Measurements from ENCODE around the gene AMOTL1.
"Not testable (repeated sequence)": the region's sequence is repeated elsewhere in the genome, so short reads cannot be mapped to it uniquely, and the experiment has no call there.

The AMOTL1 gene

DNA sequence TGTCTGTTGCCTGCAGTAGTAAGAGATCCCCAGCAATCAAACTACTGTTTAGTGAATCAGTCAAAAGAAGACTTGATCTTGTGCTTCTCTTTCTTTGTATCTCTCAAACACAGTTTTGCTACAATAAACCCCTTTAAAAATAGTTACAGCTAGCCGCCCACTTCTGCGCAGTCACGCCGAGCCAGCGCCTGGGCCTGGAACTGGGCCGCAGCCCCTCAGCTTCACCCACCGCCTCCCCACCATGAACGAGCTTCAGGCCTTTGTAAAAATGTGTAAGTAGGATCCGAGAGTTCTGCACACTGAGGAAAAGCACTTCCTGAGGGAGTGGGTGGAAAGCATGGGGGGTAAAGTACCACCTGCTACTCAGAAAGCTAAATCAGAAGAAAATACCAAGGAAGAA lies 144.7 kb downstream of the AMOTL1 start:
- no peaks in the 10 kb centered on the region for H3F3A ChIP-seq (ENCODE audit: control insufficient read depth, insufficient read depth)
- H3K36me3 ChIP-seq (ENCODE audit: control insufficient read depth, low read length) = no peaks in the 10 kb centered on the region
- H3K4me2 ChIP-seq (ENCODE audit: low read length) = no peak overlapping the region
- no peak overlapping the region for H3K27ac ChIP-seq (ENCODE audit: low read depth, low read length)
- no peaks in the 10 kb centered on the region for H3K4me1 ChIP-seq (ENCODE audit: control insufficient read depth, low read length)
- H3K9me3 ChIP-seq (ENCODE audit: control insufficient read depth, insufficient read depth, low read length) = no peaks in the 10 kb centered on the region
- no peak for TF ChIP-seq EZH2phosphoT487 (IDR thresholded peaks at IDR 0.05; ENCODE audit: borderline replicate concordance, low read length)
- no peaks in the 10 kb centered on the region for H3K79me2 ChIP-seq (ENCODE audit: control insufficient read depth, low read length)
- no peak overlapping the region for H3K4me3 ChIP-seq (ENCODE audit: low read length)
- H4K20me1 ChIP-seq (ENCODE audit: control insufficient read depth, insufficient read depth, low read depth, low read length) = no peaks in the 10 kb centered on the region
- no peaks in the 10 kb centered on the region for H3K9me2 ChIP-seq (replicated peaks; ENCODE audit: control insufficient read depth, low read length)
- H3K27me3 ChIP-seq (ENCODE audit: control insufficient read depth, low read length) = no peaks in the 10 kb centered on the region; the same call in 1 of the 2 replicates

GRCh38 chr11:94913718-94914394 lies 145.7 kb downstream of the AMOTL1 start:
- H3K4me2 ChIP-seq (ENCODE audit: low read length); H3K36me3 ChIP-seq (ENCODE audit: control insufficient read depth, low read length); H3K9me3 ChIP-seq (ENCODE audit: control insufficient read depth, insufficient read depth, low read length); H3K27ac ChIP-seq (ENCODE audit: low read depth, low read length); H3K27me3 ChIP-seq (ENCODE audit: control insufficient read depth, low read length); H4K20me1 ChIP-seq (ENCODE audit: control insufficient read depth, insufficient read depth, low read depth, low read length); H3K9me2 ChIP-seq (replicated peaks; ENCODE audit: control insufficient read depth, low read length); H3K79me2 ChIP-seq (ENCODE audit: control insufficient read depth, low read length); H3F3A ChIP-seq (ENCODE audit: control insufficient read depth, insufficient read depth); H3K4me3 ChIP-seq (ENCODE audit: low read length); H3K4me1 ChIP-seq (ENCODE audit: control insufficient read depth, low read length): not testable (repeated sequence)

DNA sequence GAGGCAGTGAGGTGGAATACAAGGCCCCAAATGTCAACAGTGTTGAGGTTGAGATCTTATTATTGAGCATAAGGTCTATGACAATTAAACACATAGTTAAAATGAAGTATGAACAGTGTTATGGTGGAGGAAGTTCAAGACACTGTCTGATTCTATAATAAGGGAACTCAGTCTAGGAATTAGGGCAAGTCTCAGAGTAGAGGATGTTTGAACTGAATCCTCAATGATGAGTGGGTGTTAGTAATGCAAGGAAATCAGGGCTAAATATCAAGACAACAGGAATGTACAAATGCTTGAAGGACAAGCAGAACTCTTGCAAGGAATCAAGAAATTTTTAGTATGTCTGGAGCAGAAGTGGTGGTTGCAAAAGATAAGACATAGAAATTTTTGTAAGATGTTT lies 152.2 kb downstream of the AMOTL1 start:
- H3F3A ChIP-seq (ENCODE audit: control insufficient read depth, insufficient read depth) = no peaks in the 10 kb centered on the region
- no peaks in the 10 kb centered on the region for H3K79me2 ChIP-seq (ENCODE audit: control insufficient read depth, low read length)

DNA sequence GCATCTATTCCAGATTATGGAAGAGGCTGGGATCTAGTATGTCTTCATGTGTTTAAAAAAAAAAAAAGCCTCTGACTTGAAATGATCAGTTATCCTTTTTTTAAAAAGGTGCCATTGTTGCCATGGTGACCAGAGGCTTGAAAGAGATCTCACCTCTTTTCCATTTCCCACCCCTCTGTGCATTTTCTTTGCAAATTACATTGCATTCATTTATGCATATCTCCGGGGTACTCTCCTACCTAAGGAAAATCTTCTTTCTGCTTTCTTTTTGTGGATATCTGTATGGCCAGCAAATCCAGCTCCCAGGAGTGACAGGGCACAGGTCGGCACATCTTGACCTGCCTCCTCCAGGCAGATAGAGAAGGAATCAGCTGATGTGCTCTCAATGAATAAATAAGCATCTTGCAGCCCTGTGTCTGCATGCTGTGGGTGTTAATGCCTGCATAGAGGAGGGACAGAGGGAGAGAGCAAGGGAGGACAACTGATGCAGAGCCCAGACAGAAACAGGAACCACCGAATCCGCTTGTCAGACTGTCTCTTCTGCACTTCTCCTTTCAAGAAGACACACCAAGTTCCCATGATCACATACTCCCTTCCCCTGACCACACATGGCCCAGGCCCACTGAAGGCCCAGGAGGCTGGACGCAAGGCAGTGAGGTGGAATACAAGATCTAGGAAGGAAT lies 154.3 kb downstream of the AMOTL1 start:
- no peaks in the 10 kb centered on the region for H3F3A ChIP-seq (ENCODE audit: control insufficient read depth, insufficient read depth)
- H3K27me3 ChIP-seq (ENCODE audit: control insufficient read depth, low read length) = peaks cover 2% of the 10 kb centered on the region; the same call in 1 of the 2 replicates
- no peak overlapping the region for H3K4me2 ChIP-seq (ENCODE audit: low read length)
- H4K20me1 ChIP-seq (ENCODE audit: control insufficient read depth, insufficient read depth, low read depth, low read length) = no peaks in the 10 kb centered on the region
- H3K9me3 ChIP-seq (ENCODE audit: control insufficient read depth, insufficient read depth, low read length) = no peaks in the 10 kb centered on the region
- H3K4me3 ChIP-seq (ENCODE audit: low read length) = no peak overlapping the region
- H3K4me1 ChIP-seq (ENCODE audit: control insufficient read depth, low read length) = peaks cover 11% of the 10 kb centered on the region
- H3K79me2 ChIP-seq (ENCODE audit: control insufficient read depth, low read length) = no peaks in the 10 kb centered on the region
- no peak for TF ChIP-seq EZH2phosphoT487 (IDR thresholded peaks at IDR 0.05; ENCODE audit: borderline replicate concordance, low read length)
- TF ChIP-seq, protein P1, sequence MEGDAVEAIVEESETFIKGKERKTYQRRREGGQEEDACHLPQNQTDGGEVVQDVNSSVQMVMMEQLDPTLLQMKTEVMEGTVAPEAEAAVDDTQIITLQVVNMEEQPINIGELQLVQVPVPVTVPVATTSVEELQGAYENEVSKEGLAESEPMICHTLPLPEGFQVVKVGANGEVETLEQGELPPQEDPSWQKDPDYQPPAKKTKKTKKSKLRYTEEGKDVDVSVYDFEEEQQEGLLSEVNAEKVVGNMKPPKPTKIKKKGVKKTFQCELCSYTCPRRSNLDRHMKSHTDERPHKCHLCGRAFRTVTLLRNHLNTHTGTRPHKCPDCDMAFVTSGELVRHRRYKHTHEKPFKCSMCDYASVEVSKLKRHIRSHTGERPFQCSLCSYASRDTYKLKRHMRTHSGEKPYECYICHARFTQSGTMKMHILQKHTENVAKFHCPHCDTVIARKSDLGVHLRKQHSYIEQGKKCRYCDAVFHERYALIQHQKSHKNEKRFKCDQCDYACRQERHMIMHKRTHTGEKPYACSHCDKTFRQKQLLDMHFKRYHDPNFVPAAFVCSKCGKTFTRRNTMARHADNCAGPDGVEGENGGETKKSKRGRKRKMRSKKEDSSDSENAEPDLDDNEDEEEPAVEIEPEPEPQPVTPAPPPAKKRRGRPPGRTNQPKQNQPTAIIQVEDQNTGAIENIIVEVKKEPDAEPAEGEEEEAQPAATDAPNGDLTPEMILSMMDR (IDR thresholded peaks at IDR 0.05; ENCODE audit: low read depth, low read length, poor library complexity, severe bottlenecking) = no peak
- no peaks in the 10 kb centered on the region for H3K36me3 ChIP-seq (ENCODE audit: control insufficient read depth, low read length)
- H3K9me2 ChIP-seq (replicated peaks; ENCODE audit: control insufficient read depth, low read length) = no peaks in the 10 kb centered on the region
- no peak overlapping the region for H3K27ac ChIP-seq (ENCODE audit: low read depth, low read length)

More for the DNA sequence above, 152.2 kb downstream of the AMOTL1 start:
- peaks cover 2% of the 10 kb centered on the region for H3K27me3 ChIP-seq (ENCODE audit: control insufficient read depth, low read length)
- H4K20me1 ChIP-seq (ENCODE audit: control insufficient read depth, insufficient read depth, low read depth, low read length) = no peaks in the 10 kb centered on the region
- TF ChIP-seq, protein P1 (IDR thresholded peaks at IDR 0.05; ENCODE audit: low read depth, low read length, poor library complexity, severe bottlenecking) = no peak
- no peak overlapping the region for H3K4me3 ChIP-seq (ENCODE audit: low read length)
- no peaks in the 10 kb centered on the region for H3K9me2 ChIP-seq (replicated peaks; ENCODE audit: control insufficient read depth, low read length)
- H3K9me3 ChIP-seq (ENCODE audit: control insufficient read depth, insufficient read depth, low read length) = no peaks in the 10 kb centered on the region
- no peaks in the 10 kb centered on the region for H3K36me3 ChIP-seq (ENCODE audit: control insufficient read depth, low read length)
- peaks cover 11% of the 10 kb centered on the region for H3K4me1 ChIP-seq (ENCODE audit: control insufficient read depth, low read length)
- no peak overlapping the region for H3K4me2 ChIP-seq (ENCODE audit: low read length)
- no peak overlapping the region for H3K27ac ChIP-seq (ENCODE audit: low read depth, low read length)

Measured in DOHH2 (cell line).